NCI-H1417 (cell line): Measurements from ENCODE around the gene ST14.
"Not testable (repeated sequence)": the region's sequence is repeated elsewhere in the genome, so short reads cannot be mapped to it uniquely, and the experiment has no call there.

Source experiments
- DNase-seq, 3 experiments: peaks; one replicate each; lab custom pipeline; 2025; lab: John Stamatoyannopoulos, UW

ST14 gene

DNA sequence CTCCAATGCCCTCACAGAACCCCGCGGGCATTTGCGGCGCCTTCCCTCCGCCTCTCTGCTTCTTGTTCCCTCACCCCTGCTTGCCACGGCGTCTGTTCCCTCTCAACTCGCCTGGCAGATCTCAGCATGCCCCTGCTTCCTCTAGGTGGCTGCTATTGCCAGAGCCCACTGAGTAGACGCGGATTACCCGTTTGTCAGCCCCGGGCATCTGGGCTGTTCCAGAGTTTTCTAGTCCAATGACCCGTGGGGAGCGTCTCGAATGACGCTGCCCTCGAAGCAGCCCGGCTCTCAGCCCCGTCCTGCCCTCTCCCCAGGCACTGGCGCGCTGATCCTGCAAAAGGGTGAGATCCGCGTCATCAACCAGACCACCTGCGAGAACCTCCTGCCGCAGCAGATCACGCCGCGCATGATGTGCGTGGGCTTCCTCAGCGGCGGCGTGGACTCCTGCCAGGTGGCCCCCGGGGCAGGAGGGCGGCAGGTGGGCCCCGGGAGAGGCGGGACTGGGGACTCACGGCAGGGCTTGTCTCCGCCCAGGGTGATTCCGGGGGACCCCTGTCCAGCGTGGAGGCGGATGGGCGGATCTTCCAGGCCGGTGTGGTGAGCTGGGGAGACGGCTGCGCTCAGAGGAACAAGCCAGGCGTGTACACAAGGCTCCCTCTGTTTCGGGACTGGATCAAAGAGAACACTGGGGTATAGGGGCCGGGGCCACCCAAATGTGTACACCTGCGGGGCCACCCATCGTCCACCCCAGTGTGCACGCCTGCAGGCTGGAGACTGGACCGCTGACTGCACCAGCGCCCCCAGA is 49.7 kb downstream of the ST14 start:
- no peak for DNase-seq

DNA sequence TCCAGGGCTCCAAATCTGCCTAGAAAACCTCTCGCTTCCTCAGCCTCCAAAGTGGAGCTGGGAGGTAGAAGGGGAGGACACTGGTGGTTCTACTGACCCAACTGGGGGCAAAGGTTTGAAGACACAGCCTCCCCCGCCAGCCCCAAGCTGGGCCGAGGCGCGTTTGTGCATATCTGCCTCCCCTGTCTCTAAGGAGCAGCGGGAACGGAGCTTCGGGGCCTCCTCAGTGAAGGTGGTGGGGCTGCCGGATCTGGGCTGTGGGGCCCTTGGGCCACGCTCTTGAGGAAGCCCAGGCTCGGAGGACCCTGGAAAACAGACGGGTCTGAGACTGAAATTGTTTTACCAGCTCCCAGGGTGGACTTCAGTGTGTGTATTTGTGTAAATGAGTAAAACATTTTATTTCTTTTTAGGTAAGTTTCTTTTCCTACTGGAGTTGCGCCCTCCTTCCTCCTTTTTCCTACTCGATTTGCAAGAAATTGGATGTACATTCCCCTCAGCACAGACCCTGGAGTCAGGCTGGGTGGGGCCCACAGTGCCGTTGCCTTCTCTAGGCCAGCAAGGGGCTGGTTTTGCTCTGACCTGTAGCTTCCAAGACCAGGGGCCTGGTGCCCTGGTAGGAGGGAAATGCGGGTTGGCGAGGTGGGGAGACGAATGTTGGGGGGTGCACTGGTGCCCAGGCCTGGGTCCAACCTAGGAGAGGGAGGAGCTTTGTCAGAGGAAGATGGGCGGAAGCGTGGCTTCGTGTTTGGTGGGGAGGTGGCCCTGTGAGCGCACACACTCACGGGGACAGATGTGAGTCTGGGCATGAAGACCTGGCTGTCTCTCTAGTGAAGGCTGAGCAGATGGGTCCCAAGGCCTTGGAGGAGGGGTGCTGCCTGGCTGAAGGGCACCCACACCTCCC is 50.6 kb downstream of the ST14 start:
- DNase-seq = no peak

DNA sequence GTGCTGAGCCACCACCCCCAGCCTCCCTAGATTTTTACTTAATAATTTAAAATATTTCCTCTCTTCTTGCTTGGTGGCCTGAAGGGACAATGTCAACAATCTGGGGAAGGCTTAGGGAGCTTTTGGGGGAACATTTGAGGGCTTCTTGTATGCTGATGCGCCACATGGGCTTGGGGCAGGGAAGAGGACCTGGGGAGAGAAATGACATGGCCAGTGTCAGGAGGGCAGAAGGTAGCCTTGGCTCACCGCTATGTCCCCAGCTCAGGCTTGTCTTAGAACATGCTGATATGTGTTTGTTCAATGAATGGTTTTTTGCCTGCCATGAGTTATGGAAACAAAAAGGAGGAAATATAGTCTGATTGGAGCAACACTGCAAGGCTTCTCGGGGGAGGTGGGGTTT is 51.6 kb downstream of the ST14 start:
- no peak for DNase-seq

DNA sequence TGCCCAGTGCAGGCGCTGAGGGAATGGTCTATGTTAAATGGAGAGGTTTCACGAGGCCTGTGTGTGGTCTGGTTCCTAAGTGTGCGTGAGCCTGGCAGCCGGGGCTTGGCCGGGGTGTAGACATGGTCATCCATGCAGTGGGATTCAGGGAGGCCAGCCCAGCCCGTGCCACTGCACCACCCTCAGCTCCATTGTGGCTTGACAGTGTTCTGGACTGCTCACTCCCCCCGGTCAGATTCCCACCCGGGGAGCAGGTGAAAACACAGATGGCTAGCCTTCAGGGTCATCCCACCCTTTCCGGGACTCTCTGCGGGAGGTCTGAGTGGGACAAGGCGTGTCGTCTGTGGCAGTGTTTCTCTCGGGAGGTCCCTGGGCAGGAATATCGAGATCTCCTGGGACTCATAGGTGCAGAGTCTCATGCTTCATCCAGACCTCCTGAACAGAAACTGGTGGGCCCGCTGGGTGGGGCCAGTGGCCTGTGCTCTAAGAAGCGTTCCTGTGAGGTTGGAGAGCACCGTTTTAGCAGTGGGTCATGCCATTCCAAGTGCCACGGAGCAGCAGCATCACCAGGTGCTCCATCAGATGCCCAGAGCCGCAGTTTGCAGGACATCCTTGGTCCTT is 52.3 kb downstream of the ST14 start:
- no peak for DNase-seq

DNA sequence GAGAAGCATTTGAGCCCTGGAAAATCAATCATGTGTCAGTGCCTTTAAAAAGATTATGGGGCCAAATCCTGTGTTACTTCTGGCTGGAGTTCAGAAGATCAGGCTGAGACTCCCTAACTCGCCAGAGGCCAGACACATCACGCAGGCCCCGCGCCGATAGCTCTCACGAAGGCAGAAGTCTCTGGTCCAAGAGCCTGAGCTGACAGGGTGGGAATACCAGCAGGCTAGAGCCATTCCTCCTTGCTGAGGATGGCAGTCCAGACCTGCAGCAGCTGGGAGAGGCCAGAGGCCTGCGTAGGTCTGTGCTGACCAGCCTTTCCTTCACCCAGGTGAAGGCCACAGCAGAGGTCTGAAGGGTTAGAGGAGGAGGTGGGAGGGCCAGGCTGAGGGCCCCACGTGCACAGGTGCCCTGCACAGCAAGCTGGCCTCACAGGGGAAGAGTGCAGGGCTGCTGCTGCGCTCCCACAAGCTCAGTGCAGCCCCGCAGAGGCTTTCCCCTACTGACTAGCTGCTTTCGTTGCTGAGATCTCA is 52.9 kb downstream of the ST14 start:
- DNase-seq = no peak

DNA sequence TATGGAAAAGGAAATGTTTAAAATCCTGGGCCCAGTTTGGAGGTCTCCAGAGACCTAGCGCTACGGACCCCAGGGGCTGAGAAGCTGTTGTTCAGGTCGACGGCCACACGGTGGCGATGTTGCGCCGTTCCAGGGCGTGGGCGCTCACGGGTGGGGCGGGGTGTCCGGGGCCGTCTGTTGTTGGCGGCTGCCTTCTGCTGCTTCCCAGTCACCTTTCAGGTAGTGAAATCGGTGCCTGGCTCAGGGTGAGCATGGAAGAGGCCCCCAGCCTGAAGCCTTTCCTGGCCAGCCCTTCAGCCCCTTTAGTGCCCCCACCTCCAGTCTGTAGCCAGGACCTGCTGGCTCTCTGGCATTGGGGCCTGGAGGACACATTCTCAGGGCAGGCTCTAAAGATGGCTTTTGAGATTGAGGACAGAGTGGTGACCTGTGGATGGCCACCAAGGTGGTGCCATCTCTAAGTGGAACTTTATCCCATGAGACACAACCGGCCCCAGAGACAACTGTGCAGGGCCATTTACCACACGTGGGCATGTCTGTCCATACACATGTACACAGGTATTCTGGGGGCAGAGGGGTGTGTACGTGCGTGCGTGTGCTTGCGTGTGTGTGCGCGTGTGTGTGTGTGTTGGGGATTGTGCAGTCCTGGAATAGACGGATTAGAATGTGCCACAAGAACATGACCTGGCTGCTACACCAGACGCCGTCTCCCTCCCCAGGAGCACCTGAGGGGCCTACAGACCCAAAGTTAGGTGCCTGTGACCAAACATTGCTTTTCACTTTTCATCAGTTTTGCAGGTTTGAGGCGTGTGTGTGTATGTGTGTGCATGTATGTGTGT is 53.8 kb downstream of the ST14 start:
- peak; percentile 57 to 78 (median 66) for DNase-seq

DNA sequence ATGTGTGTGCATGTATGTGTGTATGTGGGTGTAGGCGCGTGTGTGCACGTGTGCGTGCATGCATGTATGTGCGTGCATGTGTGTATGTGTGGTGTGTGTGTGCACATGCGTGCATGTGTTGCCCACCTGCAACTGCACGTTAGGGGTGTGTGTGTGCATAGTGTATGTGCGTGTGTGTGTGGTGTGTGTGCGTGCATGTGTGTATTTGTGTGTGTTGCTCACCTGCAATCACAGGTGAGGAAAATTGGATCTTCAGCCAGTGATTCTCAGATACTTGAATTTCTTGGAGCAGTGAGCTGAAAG is 54.3 kb downstream of the ST14 start:
- DNase-seq = no peak

DNA sequence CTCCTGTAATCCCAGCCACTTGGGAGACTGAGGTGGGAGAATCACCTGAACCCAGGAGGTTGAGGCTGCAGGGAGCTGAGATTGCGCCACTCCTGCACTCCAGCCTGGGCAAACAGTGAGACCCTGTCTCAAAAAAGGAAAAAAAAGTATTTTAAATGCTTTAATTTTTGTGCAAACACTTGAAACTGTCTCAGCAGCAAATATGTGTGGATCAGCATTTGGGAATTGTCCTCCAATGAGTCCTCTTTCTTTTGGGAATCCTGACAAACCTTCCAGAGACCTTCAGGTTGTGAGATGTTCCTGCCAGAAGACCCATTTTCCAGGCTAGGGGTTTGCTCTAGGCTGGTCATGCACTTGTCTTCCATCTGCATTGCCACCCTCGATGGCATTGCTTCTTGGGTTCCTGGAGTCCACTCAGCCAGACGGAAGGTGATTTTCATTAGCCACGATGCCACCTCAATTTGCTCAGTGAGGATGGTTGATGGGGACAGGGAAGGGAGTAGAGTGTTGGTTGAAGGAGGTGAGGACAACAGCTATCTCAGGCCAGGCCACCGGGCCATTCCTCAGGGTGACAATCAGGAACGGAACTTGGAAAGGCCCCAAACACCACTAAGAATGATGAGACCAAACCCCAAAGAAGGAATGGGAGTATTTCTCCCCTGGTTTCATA is 55.4 kb downstream of the ST14 start:
- DNase-seq = no peak

DNA sequence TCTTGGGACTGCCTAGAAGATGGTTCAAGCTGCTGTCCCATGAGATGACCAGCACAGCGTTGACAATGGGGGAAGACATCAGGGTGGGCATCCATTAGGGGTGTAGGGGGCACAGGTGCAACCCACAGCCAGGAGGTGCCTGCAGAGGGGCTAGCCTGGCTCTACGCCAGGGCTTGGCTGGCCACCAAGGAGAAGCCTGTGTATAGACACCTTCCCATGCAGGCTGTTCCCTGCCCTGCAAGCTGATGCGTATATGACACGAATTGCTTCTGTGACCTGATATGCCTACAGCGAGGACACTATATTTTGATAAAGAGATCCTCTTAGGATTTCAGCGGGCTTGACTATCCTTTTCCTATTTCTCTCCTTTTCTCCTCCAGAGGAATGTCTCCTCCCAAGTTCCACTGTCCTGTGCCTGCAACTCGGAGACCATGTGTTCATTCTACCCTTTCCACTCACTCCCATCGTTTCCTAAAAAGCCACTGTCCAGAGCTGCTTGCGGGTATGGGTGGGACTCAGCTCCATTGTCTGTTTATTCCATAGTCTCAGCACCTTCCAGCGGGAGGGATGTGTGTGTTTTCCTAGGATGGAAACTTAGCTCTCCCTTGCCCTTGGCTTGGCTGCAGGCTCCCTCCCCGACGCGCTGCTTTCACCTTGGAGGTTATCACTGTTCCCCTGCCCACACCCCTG is 56.1 kb downstream of the ST14 start:
- DNase-seq = no peak

DNA sequence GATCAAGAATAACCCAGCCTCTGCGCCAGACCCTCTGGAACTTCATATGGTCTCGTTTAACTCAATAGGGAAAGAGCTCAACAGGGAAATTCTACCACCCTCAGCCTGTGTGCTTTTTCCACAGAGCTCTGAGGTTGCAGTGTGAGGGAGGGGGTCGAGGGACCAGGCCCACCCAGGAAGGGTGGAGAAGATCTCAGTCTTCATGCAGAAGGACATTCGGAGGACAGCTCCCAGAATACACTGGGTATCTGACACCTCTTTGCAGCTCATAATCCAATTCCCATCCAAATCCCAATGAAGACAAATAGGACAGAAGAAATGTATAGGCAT is 56.6 kb downstream of the ST14 start:
- DNase-seq = no peak

DNA sequence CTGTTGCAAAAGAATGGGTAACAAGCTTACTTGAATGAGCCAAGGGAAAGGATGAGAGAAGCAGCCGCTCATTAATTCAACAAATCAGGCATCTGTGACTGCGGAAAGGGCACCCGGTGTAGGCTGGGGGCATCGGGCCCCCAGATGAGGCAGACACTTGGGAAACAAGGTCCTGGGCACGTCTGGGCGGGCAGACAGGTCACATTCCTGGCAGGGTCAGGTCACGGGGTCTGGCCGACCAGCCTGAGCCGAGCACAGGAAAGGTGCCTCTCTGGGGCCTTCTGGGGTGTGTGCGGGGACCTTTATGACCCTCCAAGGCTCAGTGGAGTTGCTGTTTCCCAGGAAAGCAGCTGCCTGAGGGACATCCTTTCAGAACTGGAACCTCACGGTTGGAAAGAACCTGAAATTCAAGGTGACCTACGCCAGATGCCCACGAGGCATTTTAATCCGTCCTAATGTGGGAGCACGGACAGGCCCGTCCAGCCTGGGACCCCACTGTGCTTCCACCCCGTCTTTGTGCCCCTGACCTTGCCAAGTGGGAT is 57.1 kb downstream of the ST14 start:
- DNase-seq = no peak

DNA sequence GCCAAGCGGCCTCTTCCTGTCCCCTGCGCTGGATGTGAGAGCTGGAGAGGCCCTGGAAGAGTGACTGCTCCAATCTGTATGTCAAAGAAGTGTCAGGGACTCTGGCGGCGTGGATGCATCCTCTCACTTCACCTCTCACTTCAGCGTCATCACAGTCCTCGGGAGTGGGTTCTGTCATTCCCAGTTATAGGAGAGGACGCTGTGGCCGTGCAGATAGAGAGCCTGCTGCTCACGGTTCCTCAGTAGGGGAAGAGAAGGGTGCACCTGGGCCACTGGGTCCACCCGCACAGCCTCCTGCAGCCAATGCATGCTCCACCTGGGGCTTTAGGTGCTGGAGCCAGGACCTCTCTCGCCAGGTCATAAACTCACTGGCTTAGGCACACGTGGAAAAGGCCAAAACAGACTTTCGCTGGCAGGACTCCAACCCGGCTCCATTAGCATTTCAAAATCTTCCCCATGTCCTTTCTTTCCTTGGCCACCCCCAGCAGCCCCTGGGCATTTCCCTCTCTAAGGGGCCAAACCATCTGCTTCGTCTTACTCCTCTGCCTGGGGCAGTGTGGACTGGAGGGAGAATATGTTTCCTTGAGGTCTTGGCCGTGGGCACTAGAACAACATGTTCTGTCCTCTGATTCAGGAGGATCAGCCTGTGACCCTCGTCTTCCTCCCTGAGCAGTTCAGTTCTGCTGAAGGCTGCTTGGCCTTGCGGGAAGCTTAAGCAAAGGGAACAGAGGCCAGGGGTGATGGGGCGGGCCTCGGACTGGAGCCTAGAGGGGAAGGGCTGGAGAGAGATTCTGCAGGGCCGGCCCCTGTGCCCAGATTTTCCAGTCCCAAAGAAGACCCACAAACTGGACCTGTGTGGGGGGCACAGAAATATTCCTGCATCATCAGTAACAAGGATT is 57.8 kb downstream of the ST14 start:
- DNase-seq = no peak

DNA sequence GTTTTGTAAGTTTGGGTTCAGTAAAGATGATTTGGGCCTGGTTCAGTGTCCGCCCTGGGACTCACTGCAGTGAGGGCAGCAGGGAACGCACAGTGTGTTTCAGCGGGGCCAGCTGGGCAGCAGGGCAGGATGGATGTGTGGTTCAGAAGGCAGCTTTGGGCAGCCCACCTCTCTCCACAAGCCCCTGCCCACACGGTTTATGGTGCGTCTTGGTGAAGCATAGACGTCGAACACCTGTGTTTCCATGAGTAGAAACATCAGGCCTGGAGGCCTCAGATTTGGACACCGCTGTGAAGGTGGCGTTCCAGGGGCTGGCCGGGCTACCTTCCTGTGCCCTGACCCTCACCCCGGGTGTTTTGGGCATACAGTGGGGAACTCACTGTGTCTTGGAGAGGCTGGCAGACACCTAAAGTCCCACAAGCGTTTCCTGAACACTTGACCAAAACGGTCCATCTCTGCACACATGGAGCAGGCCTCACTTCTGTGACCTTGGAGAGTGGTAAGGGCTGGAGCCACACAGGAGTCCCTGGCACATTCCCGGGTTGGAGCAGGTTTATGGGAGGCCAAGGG is 59.0 kb downstream of the ST14 start:
- DNase-seq = no peak

DNA sequence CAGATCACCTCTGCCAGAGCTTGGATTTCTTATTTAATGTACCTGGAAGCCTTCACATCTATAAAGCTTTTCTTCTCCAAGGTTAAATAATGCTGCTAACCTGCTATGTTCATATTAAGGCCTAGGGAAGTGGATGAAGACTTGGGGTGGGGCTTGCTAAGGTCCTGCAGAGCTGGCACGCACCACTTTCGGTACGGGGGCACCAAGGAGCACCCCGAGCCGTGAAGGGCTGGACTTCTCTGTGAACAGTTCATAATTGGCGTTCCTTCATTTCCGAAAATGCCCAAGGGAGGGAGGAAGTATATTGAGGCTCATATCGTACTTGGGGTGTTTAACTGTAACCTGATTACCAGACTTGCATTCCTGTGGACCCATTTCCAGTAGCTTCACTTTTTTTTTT is 59.6 kb downstream of the ST14 start:
- DNase-seq = no peak

DNA sequence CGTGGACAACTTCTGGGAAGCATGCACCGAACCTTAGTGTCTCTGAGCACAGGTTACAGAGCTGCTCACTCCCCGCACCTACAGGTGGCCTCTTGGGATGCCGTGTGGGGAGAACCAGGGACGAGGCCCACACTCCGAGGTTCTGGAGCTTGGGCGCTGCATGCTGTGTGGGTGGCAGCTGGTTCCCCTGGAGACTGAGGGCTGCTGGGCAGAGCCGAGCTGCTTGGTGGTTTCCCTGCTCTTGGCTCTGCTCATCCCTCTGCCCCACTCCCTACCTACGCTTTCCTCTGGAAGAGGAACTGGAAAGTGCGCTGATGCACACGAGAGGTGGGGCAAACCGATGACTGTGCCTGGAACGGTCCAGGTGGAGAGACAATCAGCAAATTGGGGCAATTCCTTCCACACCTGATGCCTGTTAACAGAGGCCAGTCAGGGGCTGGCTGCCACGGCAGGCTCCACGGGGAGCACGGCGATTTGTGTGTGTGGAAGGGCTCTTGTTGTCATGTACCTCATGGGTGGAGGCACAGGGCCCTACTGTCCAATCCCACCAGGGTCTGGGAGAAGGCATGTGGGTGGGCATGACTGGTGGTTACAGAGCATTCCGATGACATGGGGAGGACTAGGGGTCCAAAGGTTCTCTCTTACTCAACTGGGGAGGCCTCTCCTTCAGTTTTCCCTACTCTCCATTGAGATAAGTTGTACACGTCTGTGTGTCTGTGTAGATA is 60.9 kb downstream of the ST14 start:
- DNase-seq = no peak

DNA sequence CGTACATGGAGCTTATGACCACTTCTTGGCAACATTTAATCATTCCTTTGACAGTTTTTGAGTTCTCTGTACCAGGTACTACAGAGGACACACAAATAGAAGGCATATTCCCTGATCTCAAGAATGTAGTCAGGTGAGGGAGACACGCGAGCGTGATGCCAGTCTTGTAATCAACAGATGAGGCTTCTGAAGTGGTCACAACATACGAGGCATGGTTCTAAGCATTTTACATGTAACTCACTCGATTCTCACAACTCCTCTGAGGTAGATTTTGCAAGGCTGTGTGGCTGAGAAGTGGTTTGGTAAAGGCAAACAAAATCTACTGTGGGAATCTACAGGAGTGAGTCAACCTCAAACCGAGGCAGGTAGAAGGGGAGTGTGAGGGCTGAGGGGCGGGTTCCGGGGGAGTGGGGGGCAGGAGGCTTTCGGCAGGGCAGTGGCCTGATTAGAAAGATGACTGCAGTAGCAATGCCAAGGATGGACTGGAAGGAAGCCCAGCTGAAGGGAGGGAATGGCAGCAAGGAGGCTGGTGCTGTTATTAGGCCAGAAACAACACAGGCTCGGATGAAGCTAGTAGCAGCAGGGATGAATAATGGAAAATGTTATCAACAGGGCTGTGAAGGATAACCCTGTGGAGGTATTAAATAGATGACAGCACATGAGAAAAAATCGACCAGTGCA is 63.8 kb downstream of the ST14 start:
- no peak for DNase-seq

DNA sequence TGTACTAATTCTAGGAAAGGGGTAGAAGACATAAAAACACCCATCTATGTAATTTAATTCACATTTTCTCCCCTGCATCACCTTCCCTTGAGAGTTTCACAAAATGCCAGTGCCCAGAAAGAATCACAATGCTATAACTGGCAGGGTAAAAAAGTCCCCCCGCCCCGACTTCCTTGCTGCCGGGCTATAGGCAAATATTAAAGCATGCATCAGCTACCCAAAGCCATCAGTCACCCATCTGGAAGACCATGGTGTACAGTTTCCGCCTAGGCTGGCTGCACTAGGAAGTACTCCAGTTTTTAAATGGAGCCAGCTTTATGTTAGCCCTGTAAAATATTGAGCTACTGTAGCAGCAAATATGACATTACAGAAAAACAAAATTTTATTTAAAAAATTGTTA is 67.8 kb downstream of the ST14 start:
- no peak for DNase-seq

DNA sequence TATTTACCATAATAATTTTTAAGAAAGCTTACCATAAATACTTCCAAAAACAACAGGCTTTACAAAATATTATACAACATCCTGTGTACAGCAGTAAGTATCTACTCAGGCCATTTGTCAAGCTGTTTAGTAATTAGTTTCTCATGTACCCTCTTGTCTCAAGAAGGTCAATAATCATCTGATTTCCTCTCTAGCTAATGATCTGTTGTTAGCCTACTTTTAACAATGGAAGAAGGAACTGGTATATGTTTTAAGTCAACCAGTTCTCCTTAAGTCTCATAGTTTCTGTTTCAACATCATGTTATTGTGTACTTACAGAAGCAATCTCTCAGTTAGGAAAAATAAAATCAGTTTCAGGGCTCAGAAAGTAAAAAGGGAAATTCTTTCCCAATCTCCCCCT is 73.9 kb downstream of the ST14 start:
- not testable (repeated sequence) for DNase-seq
